A673 (cell line): ENCODE data around the gene GJA10. TPM values are rescaled to one million over a fixed set of nuclear protein-coding genes. Genes with fewer than 3 reads are reported as not detected.

Experiments
- BruUV-seq: library from RNA; stranded (reverse); fragments of 400-500 nt; replicated peaks from 2 replicates; lab custom pipeline; 2021; lab: Mats Ljungman, UMichigan
- CTCF ChIA-PET: fragments of 300-600 bp; sonication (Branson Sonifier 250); formaldehyde crosslinking; loops from one replicate; lab custom pipeline; 2022; ENCODE audit warnings: antibody characterized with exemption; lab: Charles Lee
- POLR2A ChIA-PET: fragments of 300-600 bp; sonication (Branson Sonifier 250); formaldehyde crosslinking; loops from one replicate; lab custom pipeline; 2022; ENCODE audit warnings: antibody characterized with exemption; ENCODE audit not compliant: low non-redundant PET; lab: Charles Lee
- DNase-seq: peaks from one replicate; pipeline ENCODE4 v3.0.0-alpha.2; 2015; ENCODE audit warnings: low spot score
- H3K27ac ChIP-seq: fragments of 200-600 bp; sonication (generic); 2 replicates; pipeline ENCODE4 v1.5.1; 2016; ENCODE audit warnings: mixed run types, low read depth, mild to moderate bottlenecking, mixed read lengths, antibody characterized with exemption, low read length; ENCODE audit not compliant: poor library complexity, severe bottlenecking
- H3K27me3 ChIP-seq: fragments of 200-600 bp; sonication (generic); replicated peaks from 2 replicates; pipeline ENCODE4 v1.6.1; 2017; ENCODE audit warnings: mixed run types, low read depth, mild to moderate bottlenecking, mixed read lengths, antibody characterized with exemption, low read length; ENCODE audit not compliant: insufficient read depth, poor library complexity
- H3K36me3 ChIP-seq: fragments of 200-600 bp; sonication (generic); 2 replicates; pipeline ENCODE4 v1.6.1; 2016; ENCODE audit warnings: mixed run types, mild to moderate bottlenecking, mixed read lengths, antibody characterized with exemption, low read length; ENCODE audit not compliant: insufficient read depth, poor library complexity, severe bottlenecking
- H3K4me1 ChIP-seq: fragments of 200-600 bp; sonication (generic); 2 replicates; pipeline ENCODE4 v1.6.1; 2017; ENCODE audit warnings: mixed run types, mild to moderate bottlenecking, mixed read lengths, antibody characterized with exemption, low read length; ENCODE audit not compliant: insufficient read depth, poor library complexity, severe bottlenecking
- H3K4me3 ChIP-seq: fragments of 200-600 bp; sonication (generic); 2 replicates; pipeline ENCODE4 v1.5.1; 2016; ENCODE audit warnings: low read depth, mixed run types, mild to moderate bottlenecking, mixed read lengths, low read length; ENCODE audit not compliant: poor library complexity, severe bottlenecking
- H3K9me3 ChIP-seq: fragments of 200-600 bp; sonication (generic); 2 replicates; pipeline ENCODE4 v1.6.1; 2016; ENCODE audit warnings: mixed run types, low read depth, mild to moderate bottlenecking, mixed read lengths, antibody characterized with exemption, low read length; ENCODE audit not compliant: poor library complexity, severe bottlenecking
- CTCF ChIP-seq: fragments of 300-800, 200-600 bp; sonication (generic); conservative IDR thresholded peaks from 2 replicates; pipeline ENCODE4 v1.5.1; 2017; ENCODE audit warnings: low read depth, mild to moderate bottlenecking, antibody characterized with exemption, low read length, moderate library complexity, mixed read lengths
- EZH2 ChIP-seq: fragments of 200-600 bp; sonication (generic); IDR thresholded peaks from 2 replicates; pipeline ENCODE4 v1.6.1; 2017; ENCODE audit warnings: borderline replicate concordance, low read depth, mild to moderate bottlenecking, mixed read lengths, antibody characterized with exemption, low read length; ENCODE audit not compliant: poor library complexity, severe bottlenecking
- intact Hi-C: fragments of 100-400 bp; cut with micrococcal nuclease; formaldehyde crosslinking; loops from one replicate; pipeline ENCODE4 v1.10.0; 2022; ENCODE audit not compliant: unreplicated experiment
- total RNA-seq: library from RNA; stranded (reverse); gene quantifications from 2 replicates; pipeline ENCODE4 v1.2.3, GENCODE V29; 2021

The GJA10 gene
- total RNA-seq, 1 experiment from 2014 or later, result not detected

GRCh38 chr6:89941763-89942497 is 47.7 kb downstream of the GJA10 start:
- intact Hi-C loops, result loop anchor here (2.0 to 10.0 kb wide), 2 partner anchors 353 to 451 kb away; partner anchors contain the start of gene BACH2
- ChIA-PET POLR2A (no interaction called here), CTCF (no interaction called here)
- BruUV-seq, result no TSS peak
- Histone ChIP-seq H3K9me3 (no peaks in the 10 kb centered on the region), H3K27ac (no peak overlapping the region), H3K27me3 (peaks cover 5% of the 10 kb centered on the region), H3K4me1 (no peaks in the 10 kb centered on the region), H3K36me3 (no peaks in the 10 kb centered on the region), H3K4me3 (no peak overlapping the region)
- TF ChIP-seq EZH2 (no peak), CTCF (no peak)
- DNase-seq, result no peak

- ChIA-PET POLR2A (no interaction called here), CTCF (interaction anchor here (0.6 to 1.5 kb wide), 2 partner anchors 537 to 549 kb away, joined by 3 to 9 read pairs; no protein-coding TSS in a partner anchor)
- no TSS peak for BruUV-seq
- no peak overlapping the region for H3K4me3 ChIP-seq
- intact Hi-C loops, result loop anchor here (10.0 kb wide), 1 partner anchor 352 kb away; the partner anchor contains the start of gene BACH2
- no peaks in the 10 kb centered on the region for H3K36me3 ChIP-seq
- no peak for TF ChIP-seq CTCF
- no peak for TF ChIP-seq EZH2
- no peak for DNase-seq
- H3K27ac ChIP-seq, result no peak overlapping the region
- H3K27me3 ChIP-seq, result peaks cover 5% of the 10 kb centered on the region
- no peaks in the 10 kb centered on the region for H3K4me1 ChIP-seq
- H3K9me3 ChIP-seq, result no peaks in the 10 kb centered on the region
Measured at GRCh38 chr6:89942601-89943000, 48.3 kb downstream of the GJA10 start.

GRCh38 chr6:89944181-89944755 is 50.0 kb downstream of the GJA10 start:
- POLR2A ChIA-PET, result no interaction called here
- H3K27me3 ChIP-seq, result peaks cover 5% of the 10 kb centered on the region
- intact Hi-C loops, result loop anchor here (10.0 kb wide), 1 partner anchor 351 kb away; the partner anchor contains the start of gene BACH2

More at GRCh38 chr6:89944181-89944755, 50.0 kb downstream of the GJA10 start:
- CTCF ChIA-PET, result interaction anchor here (1.5 kb wide), 1 partner anchor 535 kb away, joined by 9 read pairs; no protein-coding TSS in a partner anchor
- Histone ChIP-seq H3K36me3 (no peaks in the 10 kb centered on the region), H3K9me3 (no peaks in the 10 kb centered on the region), H3K27ac (no peak overlapping the region), H3K4me1 (no peaks in the 10 kb centered on the region), H3K4me3 (no peak overlapping the region)
- no TSS peak for BruUV-seq
- TF ChIP-seq CTCF, result no peak
- TF ChIP-seq EZH2, result no peak
- DNase-seq, result no peak
